ENCODE measurements around the gene ZNF787. TPM values are rescaled to one million over a fixed set of nuclear protein-coding genes. Genes with fewer than 3 reads are reported as not detected.

ZNF787 gene
- 10 to 100 TPM; 13.4 to 18.7 TPM for total RNA-seq

GRCh38 chr19:56121180-56122167 lies at the start of gene ZNF787:
ZNF787 (minus strand) TSS chr19:56121295; CDS start chr19:56103217, 18,078 bp downstream.
- DNase-seq (ENCODE audit: low spot score): peak; percentile 95
- Histone ChIP-seq H3K4me3 (peak within 1 kb of the TSS; percentile 92), H3K9me3 (no peaks in the 10 kb centered on the region), H3K27me3 (replicated peaks; ENCODE audit: insufficient read depth) (no peaks in the 10 kb centered on the region), H3K4me1 (ENCODE audit: control insufficient read depth in 1 of 2, low read depth in 2 of 2) (peaks cover 20 to 32% of the 10 kb centered on the region in 2 donors), H3K36me3 (no peaks in the 10 kb centered on the region), H3K27ac (peak within 1 kb of the TSS; percentile 75 to 83)
- peak; percentile 90 for ATAC-seq (ENCODE audit: insufficient number of reproducible peaks, low FRiP score, low read depth)
- no peak for TF ChIP-seq CTCF (IDR thresholded peaks at IDR 0.05)

DNA sequence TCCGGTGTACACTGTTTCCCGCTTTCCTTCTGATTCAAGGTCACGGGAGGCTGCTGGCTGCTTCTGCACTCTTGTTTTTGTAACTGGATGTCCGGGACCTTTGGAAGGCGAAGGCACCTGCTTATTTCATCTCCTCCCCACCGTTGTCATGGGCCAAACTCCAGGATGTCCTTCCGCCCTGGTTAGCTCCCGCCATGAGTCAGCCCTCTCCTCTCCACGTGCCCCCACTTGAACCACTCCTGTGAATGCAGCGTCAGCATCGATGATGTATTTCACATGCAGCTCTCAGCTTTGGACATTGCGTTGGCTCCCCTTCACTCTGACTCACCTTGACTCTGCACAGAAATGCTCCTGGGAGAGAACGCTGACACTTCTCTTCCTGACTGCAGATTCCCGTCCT lies 49.2 kb upstream of the ZNF787 start:
- Histone ChIP-seq H3K4me1 (ENCODE audit: control insufficient read depth in 1 of 2, low read depth in 2 of 2) (no peaks in the 10 kb centered on the region), H3K27ac (no peak overlapping the region), H3K36me3 (no peaks in the 10 kb centered on the region), H3K9me3 (no peaks in the 10 kb centered on the region), H3K4me3 (no peak overlapping the region), H3K27me3 (replicated peaks; ENCODE audit: insufficient read depth) (no peaks in the 10 kb centered on the region)
- ATAC-seq (ENCODE audit: insufficient number of reproducible peaks, low FRiP score, low read depth) (no peak), DNase-seq (ENCODE audit: low spot score) (no peak)
- TF ChIP-seq CTCF (IDR thresholded peaks at IDR 0.05): no peak

DNA sequence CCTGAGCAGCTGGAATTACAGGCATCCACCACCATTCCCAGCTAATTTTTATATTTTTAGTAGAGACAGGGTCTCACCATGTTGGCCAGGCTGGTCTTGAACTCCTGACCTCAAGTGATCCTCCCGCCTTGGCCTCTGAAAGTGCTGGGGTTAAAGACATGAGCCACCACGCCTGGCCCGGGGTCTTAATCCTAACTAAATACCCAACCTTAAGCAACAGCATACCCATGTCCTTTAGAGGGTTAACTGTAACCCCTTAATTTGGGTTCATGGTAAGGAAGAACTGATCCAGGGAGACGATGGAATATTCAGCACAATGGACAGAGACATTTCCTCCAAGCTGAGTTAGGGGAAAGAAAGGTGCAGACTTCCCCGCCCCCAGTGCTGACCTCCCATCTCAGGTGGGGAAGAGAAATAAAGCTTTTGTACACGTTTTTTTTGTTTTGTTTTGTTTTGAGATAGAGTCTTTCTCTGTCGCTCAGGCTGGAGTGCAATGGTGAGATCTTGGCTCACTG lies 46.0 kb upstream of the ZNF787 start:
- no peak for TF ChIP-seq CTCF (IDR thresholded peaks at IDR 0.05)
- ATAC-seq (ENCODE audit: insufficient number of reproducible peaks, low FRiP score, low read depth): no peak
- DNase-seq (ENCODE audit: low spot score): no peak
- no peak overlapping the region for H3K27ac ChIP-seq
- H3K4me3 ChIP-seq: no peak overlapping the region
- no peaks in the 10 kb centered on the region for H3K36me3 ChIP-seq
- H3K9me3 ChIP-seq: no peaks in the 10 kb centered on the region
- no peaks in the 10 kb centered on the region for H3K27me3 ChIP-seq (replicated peaks; ENCODE audit: insufficient read depth)
- H3K4me1 ChIP-seq (ENCODE audit: control insufficient read depth in 1 of 2, low read depth in 2 of 2): no peaks in the 10 kb centered on the region

DNA sequence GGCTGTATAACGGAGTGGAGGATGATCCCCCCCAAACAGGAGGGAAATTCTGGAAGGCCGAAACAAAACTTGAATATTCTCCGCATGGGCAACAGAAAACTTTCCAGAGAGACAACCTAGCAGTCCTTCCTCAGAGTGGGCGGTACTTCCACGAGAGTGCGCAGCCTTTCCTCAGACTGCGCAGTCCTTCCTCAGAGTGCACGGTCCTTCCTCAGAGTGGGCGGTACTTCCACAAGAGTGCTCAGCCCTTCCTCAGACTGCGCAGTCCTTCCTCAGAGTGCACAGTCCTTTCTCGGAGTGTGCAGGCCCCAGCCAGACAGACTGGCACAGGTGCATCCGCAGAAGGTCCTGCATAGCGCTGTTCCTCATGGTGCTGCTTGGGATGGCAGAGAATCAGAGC lies 42.0 kb upstream of the ZNF787 start:
- no peaks in the 10 kb centered on the region for H3K27me3 ChIP-seq (replicated peaks; ENCODE audit: insufficient read depth)
- no peak overlapping the region for H3K4me3 ChIP-seq
- H3K4me1 ChIP-seq (ENCODE audit: control insufficient read depth in 1 of 2, low read depth in 2 of 2): no peaks in the 10 kb centered on the region
- H3K36me3 ChIP-seq: peaks cover 19% of the 10 kb centered on the region
- no peak for TF ChIP-seq CTCF (IDR thresholded peaks at IDR 0.05)
- H3K27ac ChIP-seq: no peak overlapping the region
- ATAC-seq (ENCODE audit: insufficient number of reproducible peaks, low FRiP score, low read depth) (no peak), DNase-seq (ENCODE audit: low spot score) (no peak)
- H3K9me3 ChIP-seq: no peaks in the 10 kb centered on the region

- H3K27me3 ChIP-seq (replicated peaks; ENCODE audit: insufficient read depth): no peaks in the 10 kb centered on the region
- TF ChIP-seq CTCF (IDR thresholded peaks at IDR 0.05): no peak
- DNase-seq (ENCODE audit: low spot score) (no peak), ATAC-seq (ENCODE audit: insufficient number of reproducible peaks, low FRiP score, low read depth) (no peak)
- H3K4me3 ChIP-seq: no peak overlapping the region
- H3K4me1 ChIP-seq (ENCODE audit: control insufficient read depth in 1 of 2, low read depth in 2 of 2): no peaks in the 10 kb centered on the region
- H3K27ac ChIP-seq: no peak overlapping the region
- H3K9me3 ChIP-seq: no peaks in the 10 kb centered on the region
- H3K36me3 ChIP-seq: peaks cover 19% of the 10 kb centered on the region
These were observed 41.2 kb upstream of the ZNF787 start for GRCh38 chr19:56162258-56162657.

Measured in thoracic aorta (tissue), 2 donors.